Activated gamma-delta T cell treated with anti-CD3 and anti-CD28 coated beads, Interleukin-2, amount 50 U/mL, for 16 hours (primary cell): ENCODE results near the gene SUPT4H1.

ENCODE experiments used
- DNase-seq: peaks from one replicate; pipeline ENCODE4 v3.0.0-alpha.2; 2020; ENCODE audit warnings: low read depth

SUPT4H1 gene

GRCh38 chr17:58303971-58304749, 47.8 kb downstream of the SUPT4H1 start:
- DNase-seq = peak; percentile 39

GRCh38 chr17:58302919-58303585, 48.9 kb downstream of the SUPT4H1 start:
- no peak for DNase-seq

- DNase-seq = no peak
Observed at GRCh38 chr17:58302171-58302918, 49.7 kb downstream of the SUPT4H1 start.

DNA sequence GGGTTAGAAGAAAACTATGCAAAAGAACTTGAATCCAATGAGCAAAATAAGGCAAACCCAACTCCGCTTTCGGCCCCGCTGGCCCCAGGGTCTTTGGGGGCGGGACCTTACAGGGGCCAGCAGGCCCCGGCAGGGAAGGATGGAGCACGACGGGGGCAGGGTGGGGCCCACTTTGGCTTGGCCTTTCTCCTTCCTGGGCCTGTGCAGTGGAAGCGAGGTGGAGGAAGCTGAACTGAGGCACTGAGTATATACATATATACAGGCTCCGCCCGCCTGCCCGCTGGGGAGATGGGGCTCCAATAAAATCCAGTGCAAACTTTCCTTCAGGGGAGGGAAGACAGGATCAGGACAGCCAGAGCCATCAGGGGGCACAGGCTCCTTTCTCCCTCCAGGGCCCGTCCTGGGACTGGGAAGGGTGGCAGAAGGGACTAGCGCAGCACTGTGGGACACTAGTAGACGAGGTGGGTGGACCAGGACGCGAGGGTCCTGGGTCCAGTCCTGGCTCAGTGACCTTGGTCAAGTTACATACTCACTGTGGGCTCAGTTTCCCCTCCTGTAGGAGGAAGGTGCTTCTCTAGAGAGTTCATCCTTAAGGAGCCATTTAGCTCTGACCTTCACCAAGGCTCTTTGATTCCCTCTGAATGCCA, 50.4 kb downstream of the SUPT4H1 start:
- DNase-seq = no peak

- DNase-seq = no peak
Observed at GRCh38 chr17:58300336-58300735, 51.7 kb downstream of the SUPT4H1 start.
